Measurements from ENCODE around the gene HEXIM2. TPM values are rescaled to one million over a fixed set of nuclear protein-coding genes. Genes with fewer than 3 reads are reported as not detected.

HEXIM2 gene
- total RNA-seq, 1 experiment from 2014 or later: 11.9 TPM

GRCh38 chr17:45113424-45113754, 48.3 kb upstream of the HEXIM2 start (continued):
- no peak for TF ChIP-seq TP53 (CRISPR knock-in tag; IDR thresholded peaks at IDR 0.05)

- DNase-seq (ENCODE audit: low spot score): no peak
- POLR2A ChIA-PET: no interaction called here
- no peaks in the 10 kb centered on the region for H3K36me3 Mint-ChIP-seq
- no peaks in the 10 kb centered on the region for H3K27me3 Mint-ChIP-seq (ENCODE audit: low read depth)
- TF ChIP-seq ATF2 (CRISPR knock-in tag; IDR thresholded peaks at IDR 0.05; ENCODE audit: borderline replicate concordance, low read depth): no peak
- TF ChIP-seq STAT6 (CRISPR knock-in tag; conservative IDR thresholded peaks at IDR 0.05; ENCODE audit: low read depth): no peak
- no peak for TF ChIP-seq ARID4B (CRISPR knock-in tag; IDR thresholded peaks at IDR 0.05; ENCODE audit: borderline replicate concordance)
- TF ChIP-seq MYBL2 (CRISPR knock-in tag; IDR thresholded peaks at IDR 0.05): no peak
- no peak for TF ChIP-seq JUN (CRISPR knock-in tag; IDR thresholded peaks at IDR 0.05)
- TF ChIP-seq CREB1 (CRISPR knock-in tag; IDR thresholded peaks at IDR 0.05): no peak
- peaks cover 14% of the 10 kb centered on the region for H3K4me1 Mint-ChIP-seq
- H3K4me3 Mint-ChIP-seq: no peak overlapping the region
- ATAC-seq: no peak; the same call in 1 of the 2 replicates
- CTCF ChIA-PET: interaction anchor here (0.5 to 3.0 kb wide), 5 partner anchors 9 to 104 kb away, joined by 3 to 24 read pairs (median 5); partner anchors contain the start of gene ACBD4
- no peaks in the 10 kb centered on the region for H3K9me3 Mint-ChIP-seq
- H3K27ac Mint-ChIP-seq: 0 out of 2 replicates have a peak overlapping the region, but pooled peaks have one; percentile 36
Measured at GRCh38 chr17:45114117-45114932, 47.4 kb upstream of the HEXIM2 start.

- CTCF ChIA-PET: interaction anchor here (0.8 to 3.0 kb wide), 6 partner anchors 10 to 195 kb away, joined by 3 to 24 read pairs (median 6); partner anchors contain the start of genes ACBD4 and PLCD3
- ATAC-seq: no peak; the same call in 1 of the 2 replicates
- no peak overlapping the region for H3K4me3 Mint-ChIP-seq
- peaks cover 14% of the 10 kb centered on the region for H3K4me1 Mint-ChIP-seq
- no peaks in the 10 kb centered on the region for H3K9me3 Mint-ChIP-seq
- H3K27me3 Mint-ChIP-seq (ENCODE audit: low read depth): no peaks in the 10 kb centered on the region
- H3K36me3 Mint-ChIP-seq: no peaks in the 10 kb centered on the region
- TF ChIP-seq SP1 (CRISPR knock-in tag; conservative IDR thresholded peaks at IDR 0.05) (no peak), ZNF671 (CRISPR knock-in tag; IDR thresholded peaks at IDR 0.05) (no peak), ATF6 (CRISPR knock-in tag; IDR thresholded peaks at IDR 0.05) (no peak), EMX1 (CRISPR knock-in tag; IDR thresholded peaks at IDR 0.05) (no peak)
- no peak overlapping the region for H3K27ac Mint-ChIP-seq
- POLR2A ChIA-PET: interaction anchor here (1.1 kb wide), 1 partner anchor 13 kb away, joined by 3 read pairs; no protein-coding TSS in a partner anchor
- no peak for DNase-seq (ENCODE audit: low spot score)
Measured at GRCh38 chr17:45115015-45115625, 46.6 kb upstream of the HEXIM2 start.

All from WTC11 (cell line).